GM23338 (cell line): ENCODE measurements around the gene NKX2-2. TPM values are rescaled to one million over a fixed set of nuclear protein-coding genes. Genes with fewer than 3 reads are reported as not detected.

Experiments used
- ATAC-seq: fragments of 200-7000 bp; cut with Tn5 transposase; 3 replicates; pipeline ENCODE4 v1.9.1; 2020
- DNase-seq: peaks from one replicate; pipeline ENCODE4 v3.0.0-alpha.2; 2015; ENCODE audit warnings: low spot score
- H2AFZ ChIP-seq: fragments of 200-600 bp; sonication (generic); 2 replicates; pipeline ENCODE4 v1.8.0; 2016; ENCODE audit warnings: antibody characterized with exemption, mild to moderate bottlenecking, moderate library complexity
- H3F3A ChIP-seq: fragments of 200-600 bp; sonication (generic); replicated peaks from 2 replicates; pipeline ENCODE4 v1.8.0; 2017; ENCODE audit warnings: antibody characterized with exemption, mixed run types, low read depth
- H3K27ac ChIP-seq: fragments of 200-600 bp; sonication (generic); 2 replicates; pipeline ENCODE4 v1.6.1; 2016; ENCODE audit warnings: low read depth
- H3K27me3 ChIP-seq: fragments of 200-600 bp; sonication (generic); 2 replicates; pipeline ENCODE4 v1.8.0; 2016; ENCODE audit warnings: mild to moderate bottlenecking, mixed run types, moderate library complexity; ENCODE audit not compliant: insufficient read depth
- H3K36me3 ChIP-seq: fragments of 200-600 bp; sonication (generic); 2 replicates; pipeline ENCODE4 v1.8.0; 2016; ENCODE audit warnings: mild to moderate bottlenecking; ENCODE audit not compliant: insufficient read depth
- H3K4me1 ChIP-seq: fragments of 200-600 bp; sonication (generic); 2 replicates; pipeline ENCODE4 v1.8.0; 2016; ENCODE audit warnings: mild to moderate bottlenecking, moderate library complexity; ENCODE audit not compliant: insufficient read depth
- H3K4me2 ChIP-seq: fragments of 200-600 bp; sonication (generic); 2 replicates; pipeline ENCODE4 v1.7.1; 2017; ENCODE audit warnings: mixed run types
- H3K4me3 ChIP-seq: fragments of 200-600 bp; sonication (generic); 2 replicates; pipeline ENCODE4 v1.6.1; 2016; ENCODE audit warnings: mixed run types
- H3K79me2 ChIP-seq: fragments of 200-600 bp; sonication (generic); replicated peaks from 2 replicates; pipeline ENCODE4 v1.8.0; 2017; ENCODE audit warnings: mild to moderate bottlenecking; ENCODE audit not compliant: insufficient read depth
- H3K9me2 ChIP-seq: fragments of 200-600 bp; sonication (generic); 2 replicates; pipeline ENCODE4 v1.8.0; 2017; ENCODE audit not compliant: insufficient read depth
- H4K20me1 ChIP-seq: fragments of 200-600 bp; sonication (generic); replicated peaks from 2 replicates; pipeline ENCODE4 v1.8.0; 2017; ENCODE audit warnings: mild to moderate bottlenecking; ENCODE audit not compliant: insufficient read depth
- H3K27ac Mint-ChIP-seq: 2 replicates; pipeline ENCODE4 v1.8.0; 2020; ENCODE audit warnings: inconsistent platforms, mild to moderate bottlenecking, moderate library complexity, mixed read lengths
- H3K27me3 Mint-ChIP-seq: 3 replicates; pipeline ENCODE4 v1.8.0; 2022; ENCODE audit warnings: low read depth, mild to moderate bottlenecking, moderate library complexity, mixed read lengths, inconsistent platforms; ENCODE audit not compliant: insufficient read depth, poor library complexity
- H3K36me3 Mint-ChIP-seq: 3 replicates; pipeline ENCODE4 v1.8.0; 2021; ENCODE audit warnings: low read depth, mild to moderate bottlenecking, inconsistent platforms, moderate library complexity, mixed read lengths
- H3K4me1 Mint-ChIP-seq: 3 replicates; pipeline ENCODE4 v1.8.0; 2020; ENCODE audit warnings: mild to moderate bottlenecking, inconsistent platforms, mixed read lengths
- H3K4me3 Mint-ChIP-seq: 3 replicates; pipeline ENCODE4 v1.8.0; 2021; ENCODE audit warnings: moderate library complexity, mild to moderate bottlenecking, inconsistent platforms, mixed read lengths
- H3K9me3 Mint-ChIP-seq: 3 replicates; pipeline ENCODE4 v1.8.0; 2020; ENCODE audit warnings: moderate library complexity, mild to moderate bottlenecking, inconsistent platforms, mixed read lengths
- EZH2 ChIP-seq: fragments of 200-600 bp; sonication (generic); IDR thresholded peaks from one replicate; pipeline ENCODE4 v1.8.0; 2017; ENCODE audit warnings: antibody characterized with exemption, mild to moderate bottlenecking, low read depth; ENCODE audit not compliant: unreplicated experiment
- EZH2phosphoT487 ChIP-seq: fragments of 200-600 bp; sonication (generic); IDR thresholded peaks from one replicate; pipeline ENCODE4 v1.8.1; 2018; ENCODE audit warnings: antibody characterized with exemption; ENCODE audit not compliant: unreplicated experiment
- NANOG ChIP-seq: IDR thresholded peaks from 2 replicates; pipeline ENCODE4 v1.6.1; 2016; ENCODE audit warnings: antibody characterized with exemption, borderline replicate concordance
- POLR2AphosphoS5 ChIP-seq: IDR thresholded peaks from 2 replicates; pipeline ENCODE4 v1.6.1; 2016; ENCODE audit warnings: antibody characterized with exemption, low read depth
- STAT1 ChIP-seq: IDR thresholded peaks from one replicate; pipeline ENCODE4 v1.6.1; 2016; ENCODE audit warnings: antibody characterized with exemption; ENCODE audit not compliant: unreplicated experiment
- ZNF114 ChIP-seq: fragments of 250-450 bp; sonication (Bioruptor Pico); IDR thresholded peaks from 2 replicates; pipeline ENCODE4 v1.5.0; 2020; ENCODE audit warnings: mild to moderate bottlenecking, moderate library complexity
- ZNF331 ChIP-seq: fragments of 250-450 bp; sonication (Bioruptor Pico); IDR thresholded peaks from 2 replicates; pipeline ENCODE4 v1.5.0; 2020; ENCODE audit warnings: low read depth, mild to moderate bottlenecking, moderate library complexity
- polyA plus RNA-seq: library from polyadenylated mRNA; unstranded; fragments of >200 nt; fragmentation: Nextera tagmentation; extraction: Ambion mirVana; gene quantifications from 2 replicates; pipeline ENCODE4 v1.2.1, GENCODE V29; 2016
- total RNA-seq: library from RNA; depleted of rRNA; stranded (reverse); fragments of >200 nt; shearing (Covaris generic); gene quantifications from 2 replicates; pipeline ENCODE4 v1.2.3, GENCODE V29; 2014
- TF ChIP-seq, protein P1 (sequence below), 2 experiments: fragments of 200-600 bp in 1 of 2; sonication (generic) in 1 of 2; conservative IDR thresholded peaks; 2 replicates each; pipeline versions ENCODE4 v1.5.1 to v1.6.1; 2016 to 2017; ENCODE audit warnings: antibody characterized with exemption in 2 of 2, low read depth in 2 of 2, mild to moderate bottlenecking in 2 of 2, moderate library complexity in 1 of 2
- TF ChIP-seq, protein P2 (sequence below): fragments of 250-450 bp; sonication (Bioruptor Pico); IDR thresholded peaks from 2 replicates; pipeline ENCODE4 v1.5.0; 2020; ENCODE audit warnings: mild to moderate bottlenecking, moderate library complexity
- TF ChIP-seq, protein P3 (sequence below): IDR thresholded peaks from 2 replicates; pipeline ENCODE4 v1.6.1; 2016; ENCODE audit warnings: antibody characterized with exemption

The NKX2-2 gene
- total and polyA plus RNA-seq, 2 experiments from 2014 or later, result not detected

DNA sequence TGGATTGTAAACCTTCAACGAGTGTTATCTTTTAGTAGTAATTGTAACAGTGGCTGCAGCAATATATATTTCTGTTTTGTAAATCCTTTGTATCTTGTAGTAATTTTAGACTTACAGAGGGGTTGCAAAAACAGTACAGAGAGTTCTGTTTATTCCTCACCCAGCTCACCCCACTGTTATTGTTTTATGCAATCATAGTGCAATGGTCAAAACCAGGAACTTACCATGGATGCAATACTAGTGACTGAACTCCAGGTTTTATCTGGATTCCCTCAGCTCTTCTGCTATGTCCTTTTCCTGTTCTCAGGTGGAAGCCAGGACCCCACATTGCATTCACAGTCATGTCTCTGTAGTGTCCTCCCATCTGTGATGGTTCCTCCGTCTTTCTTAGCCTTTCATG is 42.5 kb upstream of the NKX2-2 start:
- no peaks in the 10 kb centered on the region for H3K27me3 ChIP-seq
- no peak overlapping the region for H3K4me3 Mint-ChIP-seq
- no peak overlapping the region for H3K27ac ChIP-seq
- H3K4me2 ChIP-seq, result no peak overlapping the region
- H3K79me2 ChIP-seq, result no peaks in the 10 kb centered on the region
- no peak overlapping the region for H3K4me3 ChIP-seq
- no peaks in the 10 kb centered on the region for H3K36me3 ChIP-seq
- no peak for DNase-seq
- no peak for ATAC-seq
- H3K27ac Mint-ChIP-seq, result no peak overlapping the region
- H3K9me3 Mint-ChIP-seq, result no peaks in the 10 kb centered on the region; the same call in 2 of the 3 replicates
- no peaks in the 10 kb centered on the region for H3K36me3 Mint-ChIP-seq
- peaks cover 17% of the 10 kb centered on the region for H3K4me1 ChIP-seq
- H2AFZ ChIP-seq, result no peak overlapping the region
- no peaks in the 10 kb centered on the region; the same call in 1 of the 2 replicates for H3K9me2 ChIP-seq
- peaks cover 13% of the 10 kb centered on the region for H3K4me1 Mint-ChIP-seq
- no peaks in the 10 kb centered on the region for H4K20me1 ChIP-seq
- no peak for TF ChIP-seq EZH2
- no peak for TF ChIP-seq ZNF114 (CRISPR knock-in tag)
- no peak for TF ChIP-seq EZH2phosphoT487
- TF ChIP-seq NANOG, result no peak
- TF ChIP-seq, protein P1, sequence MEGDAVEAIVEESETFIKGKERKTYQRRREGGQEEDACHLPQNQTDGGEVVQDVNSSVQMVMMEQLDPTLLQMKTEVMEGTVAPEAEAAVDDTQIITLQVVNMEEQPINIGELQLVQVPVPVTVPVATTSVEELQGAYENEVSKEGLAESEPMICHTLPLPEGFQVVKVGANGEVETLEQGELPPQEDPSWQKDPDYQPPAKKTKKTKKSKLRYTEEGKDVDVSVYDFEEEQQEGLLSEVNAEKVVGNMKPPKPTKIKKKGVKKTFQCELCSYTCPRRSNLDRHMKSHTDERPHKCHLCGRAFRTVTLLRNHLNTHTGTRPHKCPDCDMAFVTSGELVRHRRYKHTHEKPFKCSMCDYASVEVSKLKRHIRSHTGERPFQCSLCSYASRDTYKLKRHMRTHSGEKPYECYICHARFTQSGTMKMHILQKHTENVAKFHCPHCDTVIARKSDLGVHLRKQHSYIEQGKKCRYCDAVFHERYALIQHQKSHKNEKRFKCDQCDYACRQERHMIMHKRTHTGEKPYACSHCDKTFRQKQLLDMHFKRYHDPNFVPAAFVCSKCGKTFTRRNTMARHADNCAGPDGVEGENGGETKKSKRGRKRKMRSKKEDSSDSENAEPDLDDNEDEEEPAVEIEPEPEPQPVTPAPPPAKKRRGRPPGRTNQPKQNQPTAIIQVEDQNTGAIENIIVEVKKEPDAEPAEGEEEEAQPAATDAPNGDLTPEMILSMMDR (conservative IDR thresholded peaks at IDR 0.05; ENCODE audit: low read depth in 2 of 2), result no peak
- TF ChIP-seq, protein P2, sequence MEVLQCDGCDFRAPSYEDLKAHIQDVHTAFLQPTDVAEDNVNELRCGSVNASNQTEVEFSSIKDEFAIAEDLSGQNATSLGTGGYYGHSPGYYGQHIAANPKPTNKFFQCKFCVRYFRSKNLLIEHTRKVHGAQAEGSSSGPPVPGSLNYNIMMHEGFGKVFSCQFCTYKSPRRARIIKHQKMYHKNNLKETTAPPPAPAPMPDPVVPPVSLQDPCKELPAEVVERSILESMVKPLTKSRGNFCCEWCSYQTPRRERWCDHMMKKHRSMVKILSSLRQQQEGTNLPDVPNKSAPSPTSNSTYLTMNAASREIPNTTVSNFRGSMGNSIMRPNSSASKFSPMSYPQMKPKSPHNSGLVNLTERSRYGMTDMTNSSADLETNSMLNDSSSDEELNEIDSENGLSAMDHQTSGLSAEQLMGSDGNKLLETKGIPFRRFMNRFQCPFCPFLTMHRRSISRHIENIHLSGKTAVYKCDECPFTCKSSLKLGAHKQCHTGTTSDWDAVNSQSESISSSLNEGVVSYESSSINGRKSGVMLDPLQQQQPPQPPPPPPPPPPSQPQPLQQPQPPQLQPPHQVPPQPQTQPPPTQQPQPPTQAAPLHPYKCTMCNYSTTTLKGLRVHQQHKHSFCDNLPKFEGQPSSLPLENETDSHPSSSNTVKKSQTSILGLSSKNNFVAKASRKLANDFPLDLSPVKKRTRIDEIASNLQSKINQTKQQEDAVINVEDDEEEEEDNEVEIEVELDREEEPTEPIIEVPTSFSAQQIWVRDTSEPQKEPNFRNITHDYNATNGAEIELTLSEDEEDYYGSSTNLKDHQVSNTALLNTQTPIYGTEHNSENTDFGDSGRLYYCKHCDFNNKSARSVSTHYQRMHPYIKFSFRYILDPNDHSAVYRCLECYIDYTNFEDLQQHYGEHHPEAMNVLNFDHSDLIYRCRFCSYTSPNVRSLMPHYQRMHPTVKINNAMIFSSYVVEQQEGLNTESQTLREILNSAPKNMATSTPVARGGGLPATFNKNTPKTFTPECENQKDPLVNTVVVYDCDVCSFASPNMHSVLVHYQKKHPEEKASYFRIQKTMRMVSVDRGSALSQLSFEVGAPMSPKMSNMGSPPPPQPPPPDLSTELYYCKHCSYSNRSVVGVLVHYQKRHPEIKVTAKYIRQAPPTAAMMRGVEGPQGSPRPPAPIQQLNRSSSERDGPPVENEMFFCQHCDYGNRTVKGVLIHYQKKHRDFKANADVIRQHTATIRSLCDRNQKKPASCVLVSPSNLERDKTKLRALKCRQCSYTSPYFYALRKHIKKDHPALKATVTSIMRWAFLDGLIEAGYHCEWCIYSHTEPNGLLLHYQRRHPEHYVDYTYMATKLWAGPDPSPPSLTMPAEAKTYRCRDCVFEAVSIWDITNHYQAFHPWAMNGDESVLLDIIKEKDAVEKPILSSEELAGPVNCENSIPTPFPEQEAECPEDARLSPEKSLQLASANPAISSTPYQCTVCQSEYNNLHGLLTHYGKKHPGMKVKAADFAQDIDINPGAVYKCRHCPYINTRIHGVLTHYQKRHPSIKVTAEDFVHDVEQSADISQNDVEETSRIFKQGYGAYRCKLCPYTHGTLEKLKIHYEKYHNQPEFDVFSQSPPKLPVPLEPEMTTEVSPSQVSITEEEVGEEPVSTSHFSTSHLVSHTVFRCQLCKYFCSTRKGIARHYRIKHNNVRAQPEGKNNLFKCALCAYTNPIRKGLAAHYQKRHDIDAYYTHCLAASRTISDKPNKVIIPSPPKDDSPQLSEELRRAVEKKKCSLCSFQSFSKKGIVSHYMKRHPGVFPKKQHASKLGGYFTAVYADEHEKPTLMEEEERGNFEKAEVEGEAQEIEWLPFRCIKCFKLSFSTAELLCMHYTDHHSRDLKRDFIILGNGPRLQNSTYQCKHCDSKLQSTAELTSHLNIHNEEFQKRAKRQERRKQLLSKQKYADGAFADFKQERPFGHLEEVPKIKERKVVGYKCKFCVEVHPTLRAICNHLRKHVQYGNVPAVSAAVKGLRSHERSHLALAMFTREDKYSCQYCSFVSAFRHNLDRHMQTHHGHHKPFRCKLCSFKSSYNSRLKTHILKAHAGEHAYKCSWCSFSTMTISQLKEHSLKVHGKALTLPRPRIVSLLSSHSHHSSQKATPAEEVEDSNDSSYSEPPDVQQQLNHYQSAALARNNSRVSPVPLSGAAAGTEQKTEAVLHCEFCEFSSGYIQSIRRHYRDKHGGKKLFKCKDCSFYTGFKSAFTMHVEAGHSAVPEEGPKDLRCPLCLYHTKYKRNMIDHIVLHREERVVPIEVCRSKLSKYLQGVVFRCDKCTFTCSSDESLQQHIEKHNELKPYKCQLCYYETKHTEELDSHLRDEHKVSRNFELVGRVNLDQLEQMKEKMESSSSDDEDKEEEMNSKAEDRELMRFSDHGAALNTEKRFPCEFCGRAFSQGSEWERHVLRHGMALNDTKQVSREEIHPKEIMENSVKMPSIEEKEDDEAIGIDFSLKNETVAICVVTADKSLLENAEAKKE, result no peak
- no peak for TF ChIP-seq STAT1
- TF ChIP-seq, protein P3, sequence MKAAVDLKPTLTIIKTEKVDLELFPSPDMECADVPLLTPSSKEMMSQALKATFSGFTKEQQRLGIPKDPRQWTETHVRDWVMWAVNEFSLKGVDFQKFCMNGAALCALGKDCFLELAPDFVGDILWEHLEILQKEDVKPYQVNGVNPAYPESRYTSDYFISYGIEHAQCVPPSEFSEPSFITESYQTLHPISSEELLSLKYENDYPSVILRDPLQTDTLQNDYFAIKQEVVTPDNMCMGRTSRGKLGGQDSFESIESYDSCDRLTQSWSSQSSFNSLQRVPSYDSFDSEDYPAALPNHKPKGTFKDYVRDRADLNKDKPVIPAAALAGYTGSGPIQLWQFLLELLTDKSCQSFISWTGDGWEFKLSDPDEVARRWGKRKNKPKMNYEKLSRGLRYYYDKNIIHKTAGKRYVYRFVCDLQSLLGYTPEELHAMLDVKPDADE, result no peak
- TF ChIP-seq POLR2AphosphoS5, result no peak
- no peak for TF ChIP-seq ZNF331 (CRISPR knock-in tag)
- H3F3A ChIP-seq, result no peaks in the 10 kb centered on the region
- no peaks in the 10 kb centered on the region for H3K27me3 Mint-ChIP-seq
